Effector memory CD4-positive, alpha-beta T cell (primary cell): ENCODE measurements around the gene SLITRK6.
"Not testable (repeated sequence)": the region's sequence is repeated elsewhere in the genome, so short reads cannot be mapped to it uniquely, and the experiment has no call there.

Source experiments
- DNase-seq, 3 donors: peaks; one replicate each; pipeline ENCODE4 v3.0.0-alpha.2; 2020
- H3K27ac ChIP-seq: 2 replicates; pipeline ENCODE4 v1.7.0; 2013; ENCODE audit warnings: mild to moderate bottlenecking, low read length, moderate library complexity; ENCODE audit not compliant: insufficient read depth, poor library complexity, severe bottlenecking
- H3K27me3 ChIP-seq: replicated peaks from 2 replicates; pipeline ENCODE4 v1.7.0; 2013; ENCODE audit warnings: mild to moderate bottlenecking, low read length; ENCODE audit not compliant: insufficient read depth, control insufficient read depth, poor library complexity, severe bottlenecking
- H3K36me3 ChIP-seq: 2 replicates; pipeline ENCODE4 v1.7.0; 2013; ENCODE audit warnings: mild to moderate bottlenecking, low read length, moderate library complexity; ENCODE audit not compliant: control insufficient read depth, insufficient read depth
- H3K4me1 ChIP-seq: 2 replicates; pipeline ENCODE4 v1.7.0; 2013; ENCODE audit warnings: low read length, mild to moderate bottlenecking; ENCODE audit not compliant: control insufficient read depth, insufficient read depth, poor library complexity, severe bottlenecking
- H3K4me3 ChIP-seq: 2 replicates; pipeline ENCODE4 v1.7.0; 2013; ENCODE audit warnings: low read length, low read depth, mild to moderate bottlenecking; ENCODE audit not compliant: insufficient read depth, poor library complexity, severe bottlenecking
- H3K9me3 ChIP-seq: 2 replicates; pipeline ENCODE4 v1.7.0; 2013; ENCODE audit warnings: mild to moderate bottlenecking, low read length, moderate library complexity; ENCODE audit not compliant: control insufficient read depth

SLITRK6 gene

DNA sequence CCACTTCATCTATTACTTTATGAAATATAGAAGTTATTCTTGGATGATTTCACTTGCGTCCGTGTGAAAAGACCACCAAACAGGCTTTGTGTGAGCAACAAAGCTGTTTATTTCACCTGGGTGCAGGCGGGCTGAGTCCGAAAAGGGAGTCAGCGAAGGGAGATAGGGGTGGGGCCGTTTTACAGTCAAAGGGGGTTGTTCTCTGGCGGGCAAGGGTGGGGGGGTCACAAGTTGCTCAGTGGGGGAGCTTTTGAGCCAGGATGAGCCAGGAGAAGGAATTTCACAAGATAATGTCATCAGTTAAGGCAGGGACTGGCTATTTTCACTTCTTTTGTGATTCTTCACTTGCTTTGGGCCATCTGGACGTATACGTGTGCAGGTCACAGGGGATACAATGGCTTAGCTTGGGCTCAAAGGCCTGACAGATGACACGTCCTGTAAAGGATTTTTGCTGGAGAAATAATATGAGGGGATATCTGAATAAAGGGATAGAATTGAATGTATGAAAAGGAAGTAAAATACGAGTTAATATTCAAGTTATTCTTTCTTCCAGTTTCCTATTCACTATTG lies 55.9 kb downstream of the SLITRK6 start:
- H3K27ac ChIP-seq, H3K4me1 ChIP-seq, DNase-seq: not testable (repeated sequence)

More for the DNA sequence above, 55.9 kb downstream of the SLITRK6 start:
- not testable (repeated sequence) for H3K4me3 ChIP-seq, H3K9me3 ChIP-seq, H3K36me3 ChIP-seq, H3K27me3 ChIP-seq
